ENCODE results near the gene ITGA5. TPM values are rescaled to one million over a fixed set of nuclear protein-coding genes. Genes with fewer than 3 reads are reported as not detected.
A peak's percentile ranks its signal among the peaks of the same experiment; 100 is the strongest.

The ITGA5 gene
- total RNA-seq: 82.3 TPM

DNA sequence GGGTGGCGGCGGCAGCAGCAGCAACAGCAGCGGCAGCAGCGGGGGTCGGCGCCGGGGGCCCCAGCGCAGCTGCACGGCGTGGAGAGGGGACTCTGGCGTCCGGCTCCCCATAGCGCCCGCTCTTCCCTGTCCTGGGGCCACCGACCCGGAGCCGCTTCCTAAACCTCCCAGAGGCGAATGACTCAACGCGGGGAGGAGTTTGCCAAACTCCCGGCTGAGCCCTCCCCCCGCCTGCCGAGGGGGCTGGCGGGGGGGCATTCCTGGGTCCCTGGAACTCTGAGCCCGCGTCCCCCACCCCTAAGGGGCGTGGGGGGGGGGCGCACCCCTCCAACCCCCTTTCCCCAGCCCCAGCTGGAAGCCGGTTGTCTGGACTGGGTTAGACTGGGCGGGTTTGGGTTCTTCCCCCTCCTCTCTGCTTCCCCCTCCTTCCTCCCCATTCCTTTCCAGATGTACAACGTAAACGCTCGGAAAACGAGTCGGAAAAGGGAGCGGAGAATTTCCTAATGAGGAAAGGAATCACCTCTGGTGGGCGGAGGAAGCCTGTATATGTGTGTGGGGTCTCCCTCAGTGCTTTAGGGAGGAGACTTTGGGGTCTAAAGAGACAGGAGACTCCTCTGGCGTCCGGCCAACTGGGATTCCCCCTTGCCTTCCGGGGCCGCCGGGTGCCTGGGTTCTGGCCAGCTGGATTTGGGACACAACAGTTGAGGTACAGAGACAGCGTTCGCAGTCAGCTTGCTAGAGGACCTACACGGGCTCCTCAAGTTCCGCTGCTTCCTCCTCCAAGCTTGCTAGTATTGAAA lies at the start of gene ITGA5:
Gene ITGA5, minus strand, starts transcription at position 179 of the 800 bp plus-strand sequence. Its CDS starts 68 bp downstream, at position 111.
- intact Hi-C loops (cut with DNase I): no loop called here
- DNase-seq (ENCODE audit: low spot score): peak; percentile 90
- ATAC-seq: peak; percentile 78

DNA sequence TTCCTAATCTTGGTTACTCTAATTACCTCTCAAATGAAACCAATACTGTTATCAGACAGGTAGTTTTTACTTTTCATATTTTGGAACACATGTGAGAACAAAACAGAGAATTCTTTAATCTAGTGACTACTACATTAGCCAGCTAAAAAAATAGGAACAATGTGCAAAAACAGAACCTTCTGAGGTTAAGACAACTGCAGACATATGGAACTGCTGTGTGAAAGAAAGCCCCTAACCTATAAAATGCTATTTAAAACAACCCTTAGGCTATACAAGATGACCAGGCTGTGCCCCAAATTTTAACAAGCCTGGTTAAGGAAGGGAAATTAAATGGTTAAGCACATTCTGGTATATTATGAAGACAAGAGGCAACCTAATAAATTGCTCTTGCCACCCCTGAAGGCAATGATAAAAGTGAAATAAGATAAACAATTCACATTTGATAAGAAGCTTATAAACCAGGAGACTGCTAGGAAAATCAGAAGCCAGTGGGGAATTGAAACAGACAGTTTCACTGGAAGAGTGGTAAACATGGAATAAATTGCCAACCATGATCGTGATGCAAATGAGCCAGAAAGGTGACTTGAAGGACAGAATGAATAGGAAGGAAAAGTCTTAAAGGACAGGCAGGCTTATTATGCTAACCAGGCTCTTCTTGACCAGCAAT lies 46.9 kb upstream of the ITGA5 start:
- no peak for DNase-seq (ENCODE audit: low spot score)
- no peak for ATAC-seq
- intact Hi-C loops (cut with DNase I): no loop called here

DNA sequence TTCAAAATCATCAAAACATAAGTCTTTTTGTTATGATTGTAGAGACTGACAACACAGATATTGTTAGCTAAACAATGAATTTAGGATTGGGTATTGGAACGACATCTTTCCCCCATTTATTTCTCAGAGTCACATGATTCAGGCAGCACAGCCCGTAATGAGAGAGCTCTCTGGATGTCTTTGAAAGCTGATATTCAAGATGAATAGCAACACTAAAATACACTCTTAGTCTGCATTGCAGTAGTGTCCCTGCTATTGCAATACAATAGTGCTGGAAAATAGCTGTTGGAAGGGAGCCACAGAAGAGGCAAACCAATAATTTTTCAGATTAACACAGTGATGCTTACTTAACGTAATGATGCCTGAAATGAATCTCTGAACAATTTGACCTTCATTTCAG lies 44.4 kb upstream of the ITGA5 start:
- DNase-seq (ENCODE audit: low spot score) (no peak), ATAC-seq (peak; percentile 69)
- intact Hi-C loops (cut with DNase I): no loop called here

DNA sequence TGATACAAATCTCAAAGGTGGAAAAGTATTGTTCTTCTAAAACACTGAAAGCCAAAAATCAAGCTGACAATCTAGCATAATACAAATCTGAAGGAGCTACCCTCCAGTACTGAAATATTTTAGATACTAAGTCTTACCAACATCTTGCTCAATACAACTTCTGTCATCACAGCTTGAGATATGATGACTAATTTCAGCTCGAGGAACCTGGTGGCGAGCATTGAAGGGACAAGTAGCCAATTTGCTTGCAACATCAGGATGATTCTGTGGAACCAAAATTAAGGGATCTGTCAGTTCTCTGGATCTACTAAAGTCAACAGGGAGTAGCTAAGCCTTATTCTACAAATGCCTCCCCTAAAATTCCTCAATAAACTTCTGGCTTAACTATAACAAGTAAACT lies 44.0 kb upstream of the ITGA5 start:
- no peak for DNase-seq (ENCODE audit: low spot score)
- peak; percentile 88 for ATAC-seq
- intact Hi-C loops (cut with DNase I): no loop called here

DNA sequence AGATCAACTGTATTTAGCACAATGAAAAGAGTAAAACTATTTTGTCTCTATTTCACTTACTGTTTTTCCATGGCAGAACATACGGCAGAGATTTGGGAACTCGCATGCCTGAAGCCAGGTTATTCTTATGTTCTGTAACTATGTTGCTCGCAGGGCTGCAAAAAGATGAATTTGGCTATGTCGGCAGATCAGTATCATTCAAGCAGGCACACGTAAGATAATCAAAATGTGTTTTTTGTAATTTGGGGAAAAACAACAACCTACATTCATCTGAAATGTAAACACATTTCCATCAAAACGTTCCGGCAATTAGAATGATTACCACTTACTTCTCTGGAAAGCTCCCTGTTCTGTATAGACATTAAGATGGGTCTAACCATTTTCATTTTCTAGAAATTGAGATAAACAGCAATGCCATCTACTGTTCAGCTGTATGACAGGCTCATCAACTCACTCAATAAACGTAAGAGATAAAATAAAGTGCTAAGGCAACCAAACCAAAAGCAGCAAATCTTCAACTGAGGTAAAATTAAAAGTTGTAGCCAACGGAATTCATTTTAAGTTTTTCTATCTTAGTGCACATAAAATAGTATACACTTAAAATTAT lies 41.4 kb upstream of the ITGA5 start:
- no peak for ATAC-seq
- intact Hi-C loops (cut with DNase I): no loop called here
- DNase-seq (ENCODE audit: low spot score): no peak

DNA sequence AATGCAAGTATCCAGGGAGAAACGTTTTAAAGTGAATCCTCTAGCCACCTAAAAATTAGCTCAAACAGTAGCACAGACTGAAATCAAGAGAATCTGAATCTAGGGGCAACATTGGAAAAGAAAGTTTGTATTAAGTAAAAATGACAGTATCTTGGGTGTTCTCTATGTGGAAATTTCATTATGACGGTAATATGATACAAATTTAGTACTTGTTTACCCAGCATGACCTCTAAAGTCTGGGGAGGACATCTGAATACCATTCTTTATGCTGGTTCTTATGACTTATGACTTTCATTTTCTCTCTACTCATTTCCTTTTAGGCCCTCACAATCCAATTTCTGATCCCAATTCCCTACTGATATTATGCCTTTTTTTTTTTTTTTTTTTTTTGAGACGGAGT lies 40.3 kb upstream of the ITGA5 start:
- intact Hi-C loops (cut with DNase I): no loop called here
- DNase-seq (ENCODE audit: low spot score): no peak
- ATAC-seq: no peak

DNA sequence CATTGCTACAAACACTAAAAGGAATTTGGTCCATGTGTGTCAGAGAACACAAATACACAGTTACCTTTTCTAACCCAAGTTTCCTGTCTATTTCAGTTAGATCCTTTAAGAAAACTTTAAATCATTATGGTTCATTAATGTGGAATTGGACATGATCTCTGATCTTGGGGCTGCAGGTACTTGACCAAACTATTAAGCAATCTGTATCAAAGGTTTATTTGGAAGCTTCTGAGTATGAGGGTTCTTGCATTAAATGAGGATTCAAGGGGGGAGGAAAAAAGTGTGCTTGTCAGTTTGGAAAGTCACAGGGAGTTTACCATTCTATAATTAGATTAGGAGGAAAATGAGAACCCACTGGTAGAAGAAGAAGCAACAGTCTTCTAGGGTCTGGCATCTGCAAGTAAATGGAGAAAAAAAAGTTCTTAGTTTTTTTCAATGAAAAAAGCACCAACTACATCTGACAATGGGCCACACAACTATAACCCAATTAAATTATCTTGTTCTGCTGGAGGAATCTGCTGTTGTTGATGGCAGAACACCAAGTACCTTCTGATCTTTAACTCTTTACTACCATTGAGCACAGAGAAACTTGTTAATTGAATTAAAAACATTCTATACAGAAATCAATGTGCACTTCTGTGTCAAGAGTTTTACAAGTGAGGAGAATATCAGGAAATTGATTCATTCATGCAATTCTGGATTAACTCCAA lies 36.8 kb upstream of the ITGA5 start:
- DNase-seq (ENCODE audit: low spot score) (no peak), ATAC-seq (no peak)
- intact Hi-C loops (cut with DNase I): no loop called here

DNA sequence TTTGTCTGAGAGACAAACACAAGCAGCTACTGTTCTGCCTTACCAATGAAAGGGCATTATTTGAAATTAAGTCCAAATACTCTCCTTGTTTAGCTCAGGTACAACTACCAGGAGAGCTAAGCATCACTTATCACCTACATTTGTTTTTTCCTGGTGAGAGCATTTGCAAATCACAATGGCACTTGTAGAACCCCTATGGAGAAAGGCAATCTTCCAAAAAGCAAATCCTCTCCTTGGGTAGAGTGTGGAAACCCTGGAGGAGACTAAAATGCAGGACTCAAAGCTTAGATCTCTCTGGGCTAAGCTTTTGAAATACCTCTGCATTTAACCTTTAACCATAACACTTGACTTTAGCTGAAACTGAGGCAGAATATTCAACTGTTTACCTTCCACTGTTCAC lies 33.6 kb upstream of the ITGA5 start:
- intact Hi-C loops (cut with DNase I): no loop called here
- DNase-seq (ENCODE audit: low spot score) (no peak), ATAC-seq (no peak)

DNA sequence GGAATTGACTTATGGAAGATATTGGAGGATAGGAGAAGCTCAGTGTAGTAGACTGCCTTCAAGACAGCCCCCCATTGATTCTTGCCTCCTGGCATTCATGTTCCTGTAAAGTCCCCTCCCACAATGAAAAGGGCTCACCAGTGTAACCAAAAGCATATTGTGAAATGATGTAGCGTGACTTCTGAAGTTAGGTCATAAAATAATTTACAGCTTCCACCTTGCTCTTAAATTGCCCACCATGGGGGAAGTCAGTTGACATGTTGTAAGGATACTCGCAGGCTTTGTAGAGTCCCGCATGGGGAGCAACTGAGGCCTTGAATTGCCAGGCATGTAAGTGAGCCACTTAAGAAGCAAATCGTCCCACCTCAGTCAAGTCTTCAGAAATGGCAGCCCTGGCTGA lies 29.3 kb upstream of the ITGA5 start:
- intact Hi-C loops (cut with DNase I): no loop called here
- no peak for ATAC-seq
- no peak for DNase-seq (ENCODE audit: low spot score)

DNA sequence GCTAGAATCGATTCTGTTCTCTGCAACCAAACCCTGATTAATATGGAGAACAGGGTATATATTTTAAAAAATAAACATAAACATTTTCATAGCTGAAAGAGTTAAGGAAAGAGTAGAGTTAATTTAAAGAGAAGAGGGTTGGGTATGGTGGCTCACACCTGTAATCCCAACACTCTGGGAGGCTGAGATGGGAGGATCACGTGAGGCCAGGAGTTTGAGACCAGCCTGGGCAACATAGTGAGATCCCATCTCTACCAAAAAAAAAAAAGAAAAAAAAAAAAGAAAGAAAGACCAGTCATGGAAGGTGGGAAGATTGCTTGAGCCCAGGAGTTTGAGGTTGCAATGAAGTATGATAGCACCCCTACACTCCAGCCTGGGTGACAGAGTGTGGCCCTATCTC lies 28.9 kb upstream of the ITGA5 start:
- intact Hi-C loops (cut with DNase I): no loop called here
- DNase-seq (ENCODE audit: low spot score): no peak
- no peak for ATAC-seq

DNA sequence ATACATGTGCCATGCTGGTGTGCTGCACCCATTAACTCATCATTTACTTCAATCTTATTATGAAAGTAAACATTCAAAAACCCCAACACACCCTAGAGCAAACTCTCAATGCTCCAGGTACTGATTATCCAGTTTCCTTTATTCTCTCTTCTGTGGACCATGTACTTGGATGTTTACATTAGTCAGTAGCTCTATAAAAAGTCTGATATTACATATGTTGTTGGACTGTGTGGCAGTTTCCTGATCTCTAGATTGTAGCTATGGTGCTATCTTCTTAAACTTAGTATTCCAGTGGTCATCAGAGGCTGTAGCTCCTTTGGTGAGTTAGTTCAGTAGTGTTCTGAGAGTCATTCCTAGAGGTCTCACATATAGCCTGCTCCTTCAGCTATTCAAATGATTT lies 25.1 kb upstream of the ITGA5 start:
- intact Hi-C loops (cut with DNase I): no loop called here
- ATAC-seq (no peak), DNase-seq (ENCODE audit: low spot score) (no peak)

DNA sequence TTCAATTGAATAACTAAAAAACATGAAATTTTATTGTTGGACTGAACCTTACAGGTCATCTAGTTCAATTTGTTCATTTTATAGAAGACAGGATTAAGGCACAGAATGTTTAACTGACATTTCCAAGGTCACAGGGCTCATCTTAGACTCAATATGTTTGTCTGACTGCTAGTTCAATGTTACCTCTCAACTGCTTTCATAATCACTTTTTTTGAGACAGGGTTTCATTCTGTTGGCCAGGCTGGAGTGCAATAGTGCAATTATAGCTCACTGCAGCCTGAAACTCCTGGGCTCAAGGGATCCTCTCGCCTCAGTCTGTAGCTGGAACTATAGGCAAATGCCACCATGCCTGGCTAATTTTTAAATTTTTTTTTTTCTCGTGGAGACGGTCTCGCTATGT lies 24.4 kb upstream of the ITGA5 start:
- ATAC-seq: no peak
- no peak for DNase-seq (ENCODE audit: low spot score)
- intact Hi-C loops (cut with DNase I): no loop called here

DNA sequence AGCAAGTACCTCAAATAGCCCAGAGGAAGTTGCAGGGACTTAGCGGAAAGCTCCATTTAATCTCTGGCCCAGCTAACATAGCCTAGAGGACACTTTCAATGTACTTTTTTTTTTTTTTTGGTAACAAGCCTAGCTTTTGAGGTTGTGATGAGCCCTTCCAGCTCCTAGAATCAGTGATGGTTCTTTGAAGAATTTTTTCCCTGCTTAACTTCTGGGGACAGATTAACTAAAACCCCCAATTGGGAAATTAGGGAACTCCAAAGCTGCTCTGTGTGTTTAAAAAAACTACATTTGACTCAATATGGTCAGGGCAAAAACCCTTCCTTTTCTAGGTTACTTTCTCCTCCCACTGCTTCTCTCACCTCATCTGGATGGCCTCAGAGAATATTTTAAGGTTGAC lies 23.9 kb upstream of the ITGA5 start:
- no peak for ATAC-seq
- intact Hi-C loops (cut with DNase I): no loop called here
- no peak for DNase-seq (ENCODE audit: low spot score)

DNA sequence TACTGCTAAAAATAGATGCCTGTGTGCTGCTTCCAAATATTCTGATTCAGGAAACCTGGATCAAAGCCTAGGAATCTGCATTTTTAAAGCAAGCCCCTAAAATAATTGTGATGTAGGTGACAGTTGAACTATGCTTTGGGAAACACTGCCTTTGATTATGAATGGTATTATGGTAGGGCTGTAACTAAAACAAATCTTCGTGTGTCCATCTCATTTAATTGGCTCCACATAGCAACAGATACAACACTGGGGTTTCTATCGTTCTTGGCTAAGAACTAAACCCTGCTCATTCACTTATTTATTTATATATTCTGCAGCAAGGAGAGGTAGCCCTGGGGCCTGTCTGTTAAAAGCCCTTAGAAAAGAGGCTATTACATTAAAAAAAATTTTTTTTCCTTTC lies 23.0 kb upstream of the ITGA5 start:
- intact Hi-C loops (cut with DNase I): no loop called here
- ATAC-seq: no peak
- DNase-seq (ENCODE audit: low spot score): no peak

DNA sequence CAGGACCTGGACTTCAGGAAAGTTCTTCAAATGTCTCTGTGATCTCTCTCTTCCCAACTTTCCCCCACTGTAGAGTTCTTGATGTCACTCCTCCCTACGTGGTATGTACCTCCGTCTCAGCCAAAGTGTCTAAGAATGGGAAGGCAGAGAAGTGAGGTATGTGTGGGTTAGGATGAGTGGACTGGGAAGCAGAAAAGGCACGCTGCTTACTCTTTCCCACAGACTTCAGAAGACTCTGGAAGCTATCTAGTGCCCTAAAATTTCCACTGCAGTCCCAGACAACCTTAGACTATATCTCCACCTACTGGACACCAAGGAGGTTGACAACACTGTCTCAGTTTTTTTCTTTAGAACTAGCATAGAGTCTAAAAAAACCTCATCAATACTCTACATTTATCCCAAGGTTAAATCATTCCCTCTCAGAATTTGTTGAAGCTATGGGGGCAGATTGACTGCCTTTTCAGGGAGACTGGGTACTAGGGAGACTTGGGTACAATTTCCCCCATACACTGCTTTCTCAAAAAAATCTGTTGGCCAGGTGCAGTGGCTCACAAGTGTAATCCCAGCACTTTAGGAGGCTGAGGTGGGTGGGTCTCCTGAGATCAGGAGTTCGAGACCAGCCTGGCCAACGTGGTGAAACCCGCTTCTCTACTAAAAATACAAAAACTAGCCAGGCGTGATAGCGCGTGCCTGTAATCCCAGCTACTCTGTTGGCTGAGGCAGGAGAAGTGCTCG lies 20.6 kb upstream of the ITGA5 start:
- ATAC-seq (peak; percentile 90), DNase-seq (ENCODE audit: low spot score) (no peak)
- intact Hi-C loops (cut with DNase I): loop anchor here (5.0 kb wide), 1 partner anchor 37 kb away; no protein-coding TSS in a partner anchor

DNA sequence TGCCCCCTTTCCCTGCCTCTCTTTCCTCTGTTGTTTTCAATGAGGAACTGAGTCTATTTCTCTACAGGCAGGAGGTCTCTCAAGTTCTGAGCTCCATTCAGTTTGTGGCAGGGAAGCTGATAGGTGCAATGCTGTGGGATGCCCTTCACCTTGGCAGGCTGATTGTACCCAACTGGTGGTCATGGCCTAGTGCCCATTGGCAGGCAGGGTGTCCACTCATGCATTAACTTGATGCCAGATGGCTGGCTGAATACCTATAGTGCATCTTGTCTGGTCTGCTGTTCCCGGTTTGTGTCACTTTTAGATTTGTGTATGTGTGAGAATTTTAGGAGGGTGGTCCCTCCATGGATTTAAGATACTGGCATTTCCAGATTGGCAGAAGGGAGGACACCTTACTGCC lies 20.0 kb upstream of the ITGA5 start:
- intact Hi-C loops (cut with DNase I): loop anchor here (5.0 kb wide), 1 partner anchor 37 kb away; no protein-coding TSS in a partner anchor
- peak; percentile 7 for ATAC-seq
- DNase-seq (ENCODE audit: low spot score): no peak

DNA sequence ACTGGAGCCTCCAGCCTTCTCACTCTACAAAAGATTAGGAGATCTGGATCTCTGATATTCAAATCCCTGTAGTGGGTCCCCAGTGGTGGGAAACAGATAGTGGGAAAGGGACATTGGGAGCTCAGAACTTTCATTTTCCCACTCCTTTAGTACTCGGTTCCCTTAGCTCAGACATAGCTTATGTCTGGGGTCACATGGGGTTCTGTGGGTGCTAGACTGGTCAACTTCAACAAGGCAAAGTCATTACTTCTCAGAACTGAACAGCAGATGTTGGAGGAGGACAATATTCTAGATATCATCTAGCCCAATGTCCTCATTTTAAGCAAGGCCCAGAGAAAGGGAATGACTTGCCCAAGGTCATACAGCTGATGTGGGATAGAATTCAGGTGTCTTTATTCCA lies 19.5 kb upstream of the ITGA5 start:
- no peak for DNase-seq (ENCODE audit: low spot score)
- intact Hi-C loops (cut with DNase I): loop anchor here (5.0 kb wide), 1 partner anchor 36 kb away; no protein-coding TSS in a partner anchor
- no peak for ATAC-seq

DNA sequence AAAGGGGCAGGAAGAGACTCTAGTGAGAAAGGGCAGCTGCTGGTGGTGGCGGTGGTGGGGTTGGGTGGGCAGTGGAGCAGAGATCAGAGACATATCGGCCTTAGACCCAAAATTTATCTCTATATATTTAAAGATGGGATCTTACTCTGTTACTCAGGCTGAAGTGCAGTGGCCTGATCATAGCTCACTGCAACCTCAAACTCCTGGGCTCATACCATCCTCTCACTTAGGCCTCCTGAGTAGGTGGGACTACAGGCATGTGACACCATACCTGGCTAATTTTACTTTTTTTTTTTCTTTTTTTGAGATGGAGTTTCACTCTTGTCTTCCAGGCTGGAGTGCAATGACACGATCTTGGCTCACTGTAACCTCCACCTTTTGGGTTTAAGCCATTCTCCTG lies 18.6 kb upstream of the ITGA5 start:
- DNase-seq (ENCODE audit: low spot score) (no peak), ATAC-seq (no peak)
- intact Hi-C loops (cut with DNase I): loop anchor here (5.0 kb wide), 1 partner anchor 35 kb away; no protein-coding TSS in a partner anchor

DNA sequence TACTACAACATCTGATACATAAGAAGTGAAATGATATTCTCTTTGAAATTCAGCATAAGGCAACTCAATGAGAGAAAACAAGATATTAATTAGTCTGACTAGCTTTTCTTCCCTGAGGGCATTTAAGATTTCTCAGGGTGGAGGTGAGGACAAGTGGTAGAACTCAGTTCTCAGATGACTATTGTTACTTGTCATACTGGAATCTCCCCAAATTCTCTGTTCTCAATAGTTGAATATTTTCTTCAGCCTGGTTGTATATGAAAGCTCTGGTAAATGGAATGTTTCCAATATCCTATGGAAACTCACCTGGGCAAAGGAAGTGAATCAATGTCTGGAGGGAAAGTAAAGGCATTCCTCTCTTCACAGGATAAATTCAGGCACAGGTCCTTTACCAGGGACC lies 18.2 kb upstream of the ITGA5 start:
- intact Hi-C loops (cut with DNase I): loop anchor here (5.0 kb wide), 1 partner anchor 35 kb away; no protein-coding TSS in a partner anchor

More for the DNA sequence above, 18.2 kb upstream of the ITGA5 start:
- no peak for DNase-seq (ENCODE audit: low spot score)
- ATAC-seq: no peak
